Liver (tissue), 9 donors: ENCODE data around the gene ENGASE. TPM values are rescaled to one million over a fixed set of nuclear protein-coding genes. Genes with fewer than 3 reads are reported as not detected.

Experiments used
- DNase-seq: peaks from one replicate; pipeline ENCODE4 v3.0.0-alpha.2; 2017; ENCODE audit warnings: low spot score
- H3K27ac ChIP-seq, 2 donors: one replicate each; pipeline ENCODE4 v1.7.0; 2013; ENCODE audit warnings: inconsistent platforms in 2 of 2, low read length in 2 of 2, control low read depth in 1 of 2, low read depth in 1 of 2, mild to moderate bottlenecking in 1 of 2
- H3K27me3 ChIP-seq, 4 donors: one replicate each; pipeline versions ENCODE4 v1.6.1 to v1.7.0; 2013; ENCODE audit warnings: low read length in 3 of 4, inconsistent platforms in 1 of 4, mild to moderate bottlenecking in 1 of 4, moderate library complexity in 1 of 4; ENCODE audit not compliant: control insufficient read depth in 4 of 4, insufficient read depth in 4 of 4
- H3K36me3 ChIP-seq, 4 donors: one replicate each; pipeline versions ENCODE4 v1.6.1 to v1.7.0; 2013; ENCODE audit warnings: low read length in 3 of 4, mild to moderate bottlenecking in 3 of 4, low read depth in 1 of 4, moderate library complexity in 1 of 4; ENCODE audit not compliant: control insufficient read depth in 4 of 4, insufficient read depth in 3 of 4
- H3K4me1 ChIP-seq, 4 donors: one replicate each; pipeline versions ENCODE4 v1.6.1 to v1.7.0; 2013; ENCODE audit warnings: low read length in 3 of 4, mild to moderate bottlenecking in 3 of 4, moderate library complexity in 1 of 4; ENCODE audit not compliant: control insufficient read depth in 4 of 4, insufficient read depth in 4 of 4
- H3K4me3 ChIP-seq, 3 donors: one replicate each; pipeline versions ENCODE4 v1.6.1 to v1.7.0; 2013; ENCODE audit warnings: low read length in 3 of 3, control low read depth in 1 of 3, low read depth in 1 of 3, mild to moderate bottlenecking in 1 of 3
- H3K9ac ChIP-seq, 2 donors: one replicate each; pipeline ENCODE4 v1.7.0; 2013; ENCODE audit warnings: low read length in 2 of 2, mild to moderate bottlenecking in 2 of 2, moderate library complexity in 2 of 2, control low read depth in 1 of 2, low read depth in 1 of 2
- H3K9me3 ChIP-seq, 4 donors: one replicate each; pipeline versions ENCODE4 v1.6.1 to v1.7.0; 2013; ENCODE audit warnings: low read length in 3 of 4; ENCODE audit not compliant: control insufficient read depth in 4 of 4
- EGR1 ChIP-seq, 2 donors: IDR thresholded peaks; 2 replicates each; pipeline ENCODE4 v1.6.1; 2016 to 2018; ENCODE audit warnings: antibody characterized with exemption in 2 of 2, low read depth in 2 of 2
- FOXA2 ChIP-seq: IDR thresholded peaks from 2 replicates; pipeline ENCODE4 v1.6.1; 2016; ENCODE audit warnings: antibody characterized with exemption
- GABPA ChIP-seq, 2 donors: IDR thresholded peaks in 1 of 2; conservative IDR thresholded peaks in 1 of 2; 2 replicates each; pipeline ENCODE4 v1.6.1; 2016; ENCODE audit warnings: antibody characterized with exemption in 2 of 2, mild to moderate bottlenecking in 1 of 2, moderate library complexity in 1 of 2
- HNF4G ChIP-seq: IDR thresholded peaks from 2 replicates; pipeline ENCODE4 v1.6.1; 2016; ENCODE audit warnings: antibody characterized with exemption
- JUND ChIP-seq, 2 donors: IDR thresholded peaks; 2 replicates each; pipeline ENCODE4 v1.6.1; 2016; ENCODE audit warnings: antibody characterized with exemption in 2 of 2
- NR2F2 ChIP-seq: IDR thresholded peaks from 2 replicates; pipeline ENCODE4 v1.6.1; 2016; ENCODE audit warnings: antibody characterized with exemption
- RAD21 ChIP-seq, 2 donors: IDR thresholded peaks; 2 replicates each; pipeline ENCODE4 v1.6.1; 2016; ENCODE audit warnings: antibody characterized with exemption in 2 of 2, mild to moderate bottlenecking in 2 of 2
- SP1 ChIP-seq: IDR thresholded peaks from 2 replicates; pipeline ENCODE4 v1.6.1; 2018; ENCODE audit warnings: antibody characterized with exemption, mild to moderate bottlenecking
- TAF1 ChIP-seq: conservative IDR thresholded peaks from 2 replicates; pipeline ENCODE4 v1.6.1; 2016; ENCODE audit warnings: antibody characterized with exemption, mild to moderate bottlenecking
- YY1 ChIP-seq: IDR thresholded peaks from 2 replicates; pipeline ENCODE4 v1.6.1; 2016; ENCODE audit warnings: antibody characterized with exemption, mild to moderate bottlenecking
- WGBS: extraction: QIAGEN DNeasy Blood & Tissue Kit; methylation state at CpG from one replicate; pipeline ENCODE4 v1.1.7; 2013; 5-methylcytosine and 5-hydroxymethylcytosine counted together
- polyA plus RNA-seq, 2 donors: library from polyadenylated mRNA; stranded (reverse) in 1 of 2; unstranded in 1 of 2; fragments of 200-250 nt in 1 of 2; fragments of >200 nt in 1 of 2; fragmentation: Nextera tagmentation in 1 of 2; extraction: Ambion mirVana in 1 of 2; gene quantifications; one replicate each; pipeline versions ENCODE4 v1.2.1 to v1.2.3, GENCODE V29; 2013 to 2015
- total RNA-seq, 2 donors: library from RNA; depleted of rRNA; stranded (reverse); fragments of >200 nt; gene quantifications; one replicate each; pipeline ENCODE4 v1.2.3, GENCODE V29; 2014
- TF ChIP-seq, protein P1 (sequence below): IDR thresholded peaks from 2 replicates; pipeline ENCODE4 v1.6.1; 2016; ENCODE audit warnings: antibody characterized with exemption, mild to moderate bottlenecking
- TF ChIP-seq, protein P2 (sequence below): IDR thresholded peaks from 2 replicates; pipeline ENCODE4 v1.6.1; 2016; ENCODE audit warnings: antibody characterized with exemption
- TF ChIP-seq, protein P3 (sequence below): fragments of 150-350 bp; IDR thresholded peaks from 2 replicates; pipeline ENCODE4 v1.5.1; 2017; ENCODE audit warnings: improper control_type of control experiment, low read depth, low read length; ENCODE audit not compliant: missing input control
- TF ChIP-seq, protein P4 (sequence below): IDR thresholded peaks from 2 replicates; pipeline ENCODE4 v1.6.1; 2016; ENCODE audit warnings: antibody characterized with exemption
- donor health status: healthy.
- donor health status: healthy.
- donor health status: healthy.
- donor health status: healthy.
- donor health status: healthy.

ENGASE gene
- total and polyA plus RNA-seq, 4 donors = 5.2 to 33.6 (median 7.8) TPM

DNA sequence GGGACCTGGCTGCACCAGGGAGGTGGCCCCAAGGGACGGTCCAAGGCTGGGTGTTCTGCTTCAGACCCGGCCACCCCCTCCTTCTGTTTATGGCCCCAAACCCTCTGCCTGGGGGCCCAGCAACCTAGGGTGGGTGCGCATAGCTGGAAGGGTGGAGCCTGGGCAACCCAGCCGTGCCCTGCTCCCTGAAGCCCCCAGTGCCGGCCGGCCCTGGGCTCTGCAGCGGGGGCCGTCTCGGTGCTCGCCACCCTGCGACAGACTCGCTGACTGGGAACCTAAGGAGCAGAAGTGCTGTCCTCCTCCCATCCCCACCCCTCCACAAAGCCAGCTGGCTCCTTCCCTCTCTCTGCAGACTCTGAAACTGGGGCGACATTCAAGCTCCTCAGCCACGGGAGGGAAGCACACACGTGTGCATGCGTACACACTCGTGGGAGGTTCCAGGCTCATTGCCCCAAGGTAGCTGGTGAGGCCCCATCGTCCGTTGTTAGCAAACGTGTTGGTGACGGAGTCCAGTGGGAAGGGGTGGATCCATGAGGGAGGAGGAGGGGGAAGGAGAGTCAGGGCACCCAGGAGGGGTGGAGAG lies 43.4 kb downstream of the ENGASE start (continued):
- TF ChIP-seq, protein P1, sequence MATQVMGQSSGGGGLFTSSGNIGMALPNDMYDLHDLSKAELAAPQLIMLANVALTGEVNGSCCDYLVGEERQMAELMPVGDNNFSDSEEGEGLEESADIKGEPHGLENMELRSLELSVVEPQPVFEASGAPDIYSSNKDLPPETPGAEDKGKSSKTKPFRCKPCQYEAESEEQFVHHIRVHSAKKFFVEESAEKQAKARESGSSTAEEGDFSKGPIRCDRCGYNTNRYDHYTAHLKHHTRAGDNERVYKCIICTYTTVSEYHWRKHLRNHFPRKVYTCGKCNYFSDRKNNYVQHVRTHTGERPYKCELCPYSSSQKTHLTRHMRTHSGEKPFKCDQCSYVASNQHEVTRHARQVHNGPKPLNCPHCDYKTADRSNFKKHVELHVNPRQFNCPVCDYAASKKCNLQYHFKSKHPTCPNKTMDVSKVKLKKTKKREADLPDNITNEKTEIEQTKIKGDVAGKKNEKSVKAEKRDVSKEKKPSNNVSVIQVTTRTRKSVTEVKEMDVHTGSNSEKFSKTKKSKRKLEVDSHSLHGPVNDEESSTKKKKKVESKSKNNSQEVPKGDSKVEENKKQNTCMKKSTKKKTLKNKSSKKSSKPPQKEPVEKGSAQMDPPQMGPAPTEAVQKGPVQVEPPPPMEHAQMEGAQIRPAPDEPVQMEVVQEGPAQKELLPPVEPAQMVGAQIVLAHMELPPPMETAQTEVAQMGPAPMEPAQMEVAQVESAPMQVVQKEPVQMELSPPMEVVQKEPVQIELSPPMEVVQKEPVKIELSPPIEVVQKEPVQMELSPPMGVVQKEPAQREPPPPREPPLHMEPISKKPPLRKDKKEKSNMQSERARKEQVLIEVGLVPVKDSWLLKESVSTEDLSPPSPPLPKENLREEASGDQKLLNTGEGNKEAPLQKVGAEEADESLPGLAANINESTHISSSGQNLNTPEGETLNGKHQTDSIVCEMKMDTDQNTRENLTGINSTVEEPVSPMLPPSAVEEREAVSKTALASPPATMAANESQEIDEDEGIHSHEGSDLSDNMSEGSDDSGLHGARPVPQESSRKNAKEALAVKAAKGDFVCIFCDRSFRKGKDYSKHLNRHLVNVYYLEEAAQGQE = no peak
- TF ChIP-seq NR2F2 (no peak), HNF4G (no peak)

DNA sequence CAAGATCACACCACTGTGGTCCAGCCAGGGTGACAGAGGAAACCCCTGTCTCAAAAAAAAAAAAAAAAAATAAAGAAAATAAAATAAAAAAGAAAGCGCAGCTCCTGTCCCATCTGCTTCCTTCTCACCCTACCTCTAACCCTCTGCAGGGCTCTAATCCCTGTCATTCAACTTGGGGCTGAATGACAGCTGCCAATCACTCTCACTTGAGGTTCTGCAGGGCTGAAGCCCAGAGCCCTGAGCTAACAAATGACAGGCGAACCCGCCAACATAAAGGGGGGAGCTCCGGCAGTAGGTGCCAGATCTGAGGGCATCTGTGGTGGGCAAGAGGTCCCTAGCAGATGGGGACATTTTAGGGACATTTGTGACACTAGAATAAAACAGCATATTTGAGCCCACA lies 44.3 kb downstream of the ENGASE start:
- no peak for DNase-seq
- no peak overlapping the region for H3K9ac ChIP-seq
- no peak overlapping the region for H3K4me3 ChIP-seq
- H3K9me3 ChIP-seq = no peaks in the 10 kb centered on the region
- no peak overlapping the region for H3K27ac ChIP-seq
- no peaks in the 10 kb centered on the region for H3K4me1 ChIP-seq
- H3K36me3 ChIP-seq = no peaks in the 10 kb centered on the region
- TF ChIP-seq, protein P2, sequence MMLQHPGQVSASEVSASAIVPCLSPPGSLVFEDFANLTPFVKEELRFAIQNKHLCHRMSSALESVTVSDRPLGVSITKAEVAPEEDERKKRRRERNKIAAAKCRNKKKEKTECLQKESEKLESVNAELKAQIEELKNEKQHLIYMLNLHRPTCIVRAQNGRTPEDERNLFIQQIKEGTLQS = no peak
- TF ChIP-seq TAF1 = no peak
- no peak for TF ChIP-seq JUND (IDR thresholded peaks at IDR 0.05)
- TF ChIP-seq, protein P3, sequence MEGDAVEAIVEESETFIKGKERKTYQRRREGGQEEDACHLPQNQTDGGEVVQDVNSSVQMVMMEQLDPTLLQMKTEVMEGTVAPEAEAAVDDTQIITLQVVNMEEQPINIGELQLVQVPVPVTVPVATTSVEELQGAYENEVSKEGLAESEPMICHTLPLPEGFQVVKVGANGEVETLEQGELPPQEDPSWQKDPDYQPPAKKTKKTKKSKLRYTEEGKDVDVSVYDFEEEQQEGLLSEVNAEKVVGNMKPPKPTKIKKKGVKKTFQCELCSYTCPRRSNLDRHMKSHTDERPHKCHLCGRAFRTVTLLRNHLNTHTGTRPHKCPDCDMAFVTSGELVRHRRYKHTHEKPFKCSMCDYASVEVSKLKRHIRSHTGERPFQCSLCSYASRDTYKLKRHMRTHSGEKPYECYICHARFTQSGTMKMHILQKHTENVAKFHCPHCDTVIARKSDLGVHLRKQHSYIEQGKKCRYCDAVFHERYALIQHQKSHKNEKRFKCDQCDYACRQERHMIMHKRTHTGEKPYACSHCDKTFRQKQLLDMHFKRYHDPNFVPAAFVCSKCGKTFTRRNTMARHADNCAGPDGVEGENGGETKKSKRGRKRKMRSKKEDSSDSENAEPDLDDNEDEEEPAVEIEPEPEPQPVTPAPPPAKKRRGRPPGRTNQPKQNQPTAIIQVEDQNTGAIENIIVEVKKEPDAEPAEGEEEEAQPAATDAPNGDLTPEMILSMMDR = no peak
- no peak for TF ChIP-seq SP1
- WGBS = 69% methylated on average over 4 of the region's 4 CpGs
- H3K27me3 ChIP-seq = no peaks in the 10 kb centered on the region

DNA sequence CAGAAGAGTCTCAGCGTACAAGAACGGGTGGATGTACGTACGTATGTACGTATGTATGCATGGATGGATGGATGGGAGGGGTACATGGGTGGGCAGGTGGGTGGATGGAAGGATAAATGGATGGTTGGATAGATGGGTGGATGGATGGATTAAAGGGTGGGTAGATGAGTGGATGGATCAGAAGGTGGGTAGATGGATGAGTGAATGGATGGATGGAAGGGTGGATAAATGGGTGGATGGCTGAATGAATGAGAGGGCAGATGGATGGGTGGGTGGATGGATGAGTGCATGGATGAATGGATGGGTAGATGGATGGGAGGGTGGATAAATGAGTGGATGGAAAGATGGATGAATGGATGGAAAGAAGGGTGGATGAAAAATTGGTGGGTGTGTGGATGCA lies 45.6 kb downstream of the ENGASE start:
- H3K27ac ChIP-seq = no peak overlapping the region
- 83% methylated on average over 5 of the region's 5 CpGs for WGBS
- H3K27me3 ChIP-seq = no peaks in the 10 kb centered on the region
- TF ChIP-seq EGR1 (IDR thresholded peaks at IDR 0.05; ENCODE audit: low read depth in 2 of 2) (no peak), RAD21 (IDR thresholded peaks at IDR 0.05) (no peak), FOXA2 (no peak), YY1 (no peak), HNF4G (no peak), GABPA (IDR thresholded peaks at IDR 0.05 in 1 of 2, conservative IDR thresholded peaks at IDR 0.05 in 1 of 2) (no peak)
- TF ChIP-seq, protein P4, sequence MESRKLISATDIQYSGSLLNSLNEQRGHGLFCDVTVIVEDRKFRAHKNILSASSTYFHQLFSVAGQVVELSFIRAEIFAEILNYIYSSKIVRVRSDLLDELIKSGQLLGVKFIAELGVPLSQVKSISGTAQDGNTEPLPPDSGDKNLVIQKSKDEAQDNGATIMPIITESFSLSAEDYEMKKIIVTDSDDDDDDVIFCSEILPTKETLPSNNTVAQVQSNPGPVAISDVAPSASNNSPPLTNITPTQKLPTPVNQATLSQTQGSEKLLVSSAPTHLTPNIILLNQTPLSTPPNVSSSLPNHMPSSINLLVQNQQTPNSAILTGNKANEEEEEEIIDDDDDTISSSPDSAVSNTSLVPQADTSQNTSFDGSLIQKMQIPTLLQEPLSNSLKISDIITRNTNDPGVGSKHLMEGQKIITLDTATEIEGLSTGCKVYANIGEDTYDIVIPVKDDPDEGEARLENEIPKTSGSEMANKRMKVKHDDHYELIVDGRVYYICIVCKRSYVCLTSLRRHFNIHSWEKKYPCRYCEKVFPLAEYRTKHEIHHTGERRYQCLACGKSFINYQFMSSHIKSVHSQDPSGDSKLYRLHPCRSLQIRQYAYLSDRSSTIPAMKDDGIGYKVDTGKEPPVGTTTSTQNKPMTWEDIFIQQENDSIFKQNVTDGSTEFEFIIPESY = no peak
- TF ChIP-seq, protein P3 = no peak
- no peak for DNase-seq
- no peak overlapping the region for H3K9ac ChIP-seq
- H3K4me1 ChIP-seq = no peaks in the 10 kb centered on the region
- H3K9me3 ChIP-seq = no peaks in the 10 kb centered on the region
- no peaks in the 10 kb centered on the region for H3K36me3 ChIP-seq
- no peak overlapping the region for H3K4me3 ChIP-seq
